K562 (cell line): ENCODE data around the gene UBE2L5. TPM values are rescaled to one million over a fixed set of nuclear protein-coding genes. Genes with fewer than 3 reads are reported as not detected.

Experiments used
- BRD9 ChIP-seq: fragments of 450-650 bp; IDR thresholded peaks from 2 replicates; pipeline ENCODE4 v1.6.1; 2018; ENCODE audit warnings: low read depth; ENCODE audit not compliant: partially characterized antibody
- CCAR2 ChIP-seq: fragments of 200-400 bp; formaldehyde crosslinking; IDR thresholded peaks from 2 replicates; pipeline ENCODE4 v1.6.1; 2017; ENCODE audit warnings: mild to moderate bottlenecking, low read depth, low read length
- GATAD2B ChIP-seq: fragments of 450-650 bp; IDR thresholded peaks from 2 replicates; pipeline ENCODE4 v1.6.1; 2017; ENCODE audit warnings: mild to moderate bottlenecking, borderline replicate concordance
- GTF2F1 ChIP-seq: IDR thresholded peaks from 2 replicates; pipeline ENCODE4 v1.6.1; 2011; ENCODE audit warnings: low read depth, low read length, improper control_type of control experiment
- KLF13 ChIP-seq: fragments of 450-650 bp; IDR thresholded peaks from 2 replicates; pipeline ENCODE4 v1.6.1; 2016; ENCODE audit warnings: missing genetic modification characterization, low read depth, mild to moderate bottlenecking, missing compliant biosample characterization, moderate library complexity, borderline replicate concordance
- MEF2D ChIP-seq: conservative IDR thresholded peaks from 2 replicates; pipeline ENCODE4 v1.6.1; 2016; ENCODE audit warnings: low read depth, missing genetic modification characterization, missing compliant biosample characterization
- SMAD4 ChIP-seq: fragments of 250-450 bp; sonication (Bioruptor Pico); conservative IDR thresholded peaks from 2 replicates; pipeline ENCODE4 v1.8.0; 2021; ENCODE audit warnings: inconsistent platforms, mild to moderate bottlenecking, moderate library complexity
- TAF9B ChIP-seq: fragments of 450-650 bp; IDR thresholded peaks from 2 replicates; pipeline ENCODE4 v1.6.1; 2018; ENCODE audit warnings: mild to moderate bottlenecking; ENCODE audit not compliant: partially characterized antibody
- YY1 ChIP-seq, 3 experiments: IDR thresholded peaks; 2 replicates each; pipeline ENCODE4 v1.6.1; 2011; ENCODE audit warnings: low read length in 2 of 3, mild to moderate bottlenecking in 2 of 3, moderate library complexity in 2 of 3, borderline replicate concordance in 1 of 3, control low read depth in 1 of 3, low read depth in 1 of 3; ENCODE audit not compliant: insufficient read depth in 3 of 3, insufficient replicate concordance in 2 of 3, control insufficient read depth in 1 of 3, insufficient read length in 1 of 3; ENCODE audit errors: extremely low read depth in 1 of 3
- polyA plus RNA-seq, 8 experiments: library from polyadenylated mRNA; depleted of rRNA in 4 of 8; stranded (reverse) in 5 of 8; unstranded in 3 of 8; fragments of >200 nt; fragmentation: Nextera tagmentation in 2 of 8; fragmentation: Illumina TruSeq in 1 of 8; extraction: Ambion mirVana in 2 of 8; extraction: Trizol in 1 of 8; gene quantifications; 2 replicates each; pipeline versions ENCODE4 v1.2.1 to v1.2.3, GENCODE V29; 2011 to 2014; ENCODE audit warnings: inconsistent platforms in 1 of 8, missing spikeins in 1 of 8
- total RNA-seq, 7 experiments: library from RNA; depleted of rRNA in 6 of 7; stranded (reverse); fragments of >200 nt in 6 of 7; fragmentation: Illumina TruSeq in 2 of 7; extraction: Trizol in 2 of 7; gene quantifications; 2 replicates each; pipeline versions ENCODE4 v1.2.1 to v1.2.3, GENCODE V29; 2011 to 2021; ENCODE audit warnings: low replicate concordance in 1 of 7
- TF ChIP-seq, protein P1 (sequence below), 2 experiments: fragments of 450-650 bp in 1 of 2; sonication (generic) in 1 of 2; formaldehyde crosslinking in 1 of 2; IDR thresholded peaks in 1 of 2; conservative IDR thresholded peaks in 1 of 2; 2 replicates each; pipeline versions ENCODE4 v1.6.1 to v1.8.1; 2016 to 2023; ENCODE audit warnings: mild to moderate bottlenecking in 2 of 2, moderate library complexity in 2 of 2, inconsistent platforms in 1 of 2, missing genetic modification reagents in 1 of 2
- TF ChIP-seq, protein P2 (sequence below), 2 experiments: fragments of 450-650 bp; IDR thresholded peaks; 2 replicates each; pipeline ENCODE4 v1.6.1; 2016
- TF ChIP-seq, protein P3 (sequence below), 2 experiments: fragments of 450-650 bp; conservative IDR thresholded peaks; 2 replicates each; pipeline ENCODE4 v1.6.1; 2017; ENCODE audit warnings: mild to moderate bottlenecking in 2 of 2, moderate library complexity in 2 of 2
- TF ChIP-seq, protein P4 (sequence below): sonication (generic); formaldehyde crosslinking; IDR thresholded peaks from 2 replicates; pipeline ENCODE4 v1.8.1; 2022; ENCODE audit warnings: missing genetic modification reagents
- TF ChIP-seq, protein P5 (sequence below): fragments of 450-650 bp; formaldehyde crosslinking; IDR thresholded peaks from 2 replicates; pipeline ENCODE4 v1.4.0; 2020; ENCODE audit warnings: mild to moderate bottlenecking, moderate library complexity
- TF ChIP-seq, protein P6 (sequence below): fragments of 450-650 bp; IDR thresholded peaks from 2 replicates; pipeline ENCODE4 v1.6.1; 2016; ENCODE audit warnings: borderline replicate concordance

The UBE2L5 gene
- total and polyA plus RNA-seq, 9 of the 15 experiments (the other 6 are each of a cell fraction or from before 2014, with no cell fraction given): 0.22 to 1.5 (median 0.86) TPM; not detected in 6

DNA sequence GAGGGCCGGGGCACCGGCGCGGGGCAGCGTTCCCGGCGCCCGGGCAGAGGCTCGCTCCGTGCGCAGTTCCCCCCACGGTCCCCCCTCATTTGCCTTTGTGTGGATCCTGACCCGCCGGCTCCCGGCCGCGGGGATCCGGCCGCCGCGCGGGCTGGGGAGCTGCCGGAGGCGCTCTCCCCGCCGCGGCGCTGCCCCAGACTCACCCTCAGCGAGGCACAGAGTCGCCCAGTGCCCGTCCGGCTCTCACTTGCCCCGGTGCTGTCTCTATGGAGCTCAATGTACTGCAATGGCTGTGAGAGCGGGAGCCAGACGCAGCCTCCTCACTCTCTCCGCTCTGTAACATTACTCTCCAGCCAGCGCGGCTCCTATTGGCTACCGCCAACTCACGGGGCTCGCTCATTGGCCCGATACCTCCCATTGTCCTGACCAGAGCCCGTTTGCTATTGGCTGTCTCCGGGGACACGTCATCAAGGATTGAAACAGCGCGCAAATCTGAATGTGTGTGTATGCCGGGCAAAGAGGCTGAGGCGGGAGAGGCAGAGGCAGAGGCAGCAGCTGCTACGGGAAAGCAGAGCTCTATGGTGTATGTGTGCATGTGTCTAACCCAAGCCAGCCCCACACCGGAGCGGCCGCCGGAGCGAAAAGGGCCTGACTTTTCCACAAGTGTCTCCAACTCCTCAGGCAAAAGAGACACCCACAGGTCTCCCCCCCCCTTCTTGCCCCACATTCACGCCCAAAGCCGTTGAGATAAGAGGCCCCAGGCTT lies 43.5 kb downstream of the UBE2L5 start, which contains the start of gene HMGB1 (continued):
- no peak for TF ChIP-seq MEF2D (tag)
- peak; percentile 71 for TF ChIP-seq TAF9B
- 0 out of 2 replicates have a peak, but pooled peaks have one; percentile 54 for TF ChIP-seq GTF2F1
- TF ChIP-seq, protein P1, sequence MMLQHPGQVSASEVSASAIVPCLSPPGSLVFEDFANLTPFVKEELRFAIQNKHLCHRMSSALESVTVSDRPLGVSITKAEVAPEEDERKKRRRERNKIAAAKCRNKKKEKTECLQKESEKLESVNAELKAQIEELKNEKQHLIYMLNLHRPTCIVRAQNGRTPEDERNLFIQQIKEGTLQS (IDR thresholded peaks at IDR 0.05): peak; percentile 61
- TF ChIP-seq, protein P1 (CRISPR knock-in tag; conservative IDR thresholded peaks at IDR 0.05): no peak
- TF ChIP-seq YY1 (IDR thresholded peaks at IDR 0.05; ENCODE audit: borderline replicate concordance in 1 of 3, control insufficient read depth in 1 of 3, extremely low read depth in 1 of 3, insufficient read depth in 3 of 3, insufficient read length in 1 of 3, insufficient replicate concordance in 2 of 3, low read depth in 1 of 3, low read length in 2 of 3): peak in 2 of 3 experiments; percentile 12 to 60
- TF ChIP-seq, protein P2, sequence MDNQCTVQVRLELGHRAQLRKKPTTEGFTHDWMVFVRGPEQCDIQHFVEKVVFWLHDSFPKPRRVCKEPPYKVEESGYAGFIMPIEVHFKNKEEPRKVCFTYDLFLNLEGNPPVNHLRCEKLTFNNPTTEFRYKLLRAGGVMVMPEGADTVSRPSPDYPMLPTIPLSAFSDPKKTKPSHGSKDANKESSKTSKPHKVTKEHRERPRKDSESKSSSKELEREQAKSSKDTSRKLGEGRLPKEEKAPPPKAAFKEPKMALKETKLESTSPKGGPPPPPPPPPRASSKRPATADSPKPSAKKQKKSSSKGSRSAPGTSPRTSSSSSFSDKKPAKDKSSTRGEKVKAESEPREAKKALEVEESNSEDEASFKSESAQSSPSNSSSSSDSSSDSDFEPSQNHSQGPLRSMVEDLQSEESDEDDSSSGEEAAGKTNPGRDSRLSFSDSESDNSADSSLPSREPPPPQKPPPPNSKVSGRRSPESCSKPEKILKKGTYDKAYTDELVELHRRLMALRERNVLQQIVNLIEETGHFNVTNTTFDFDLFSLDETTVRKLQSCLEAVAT (IDR thresholded peaks at IDR 0.05): peak in 1 of 2 experiments; percentile 63; a peak in 1 of 4 replicates
- TF ChIP-seq, protein P3, sequence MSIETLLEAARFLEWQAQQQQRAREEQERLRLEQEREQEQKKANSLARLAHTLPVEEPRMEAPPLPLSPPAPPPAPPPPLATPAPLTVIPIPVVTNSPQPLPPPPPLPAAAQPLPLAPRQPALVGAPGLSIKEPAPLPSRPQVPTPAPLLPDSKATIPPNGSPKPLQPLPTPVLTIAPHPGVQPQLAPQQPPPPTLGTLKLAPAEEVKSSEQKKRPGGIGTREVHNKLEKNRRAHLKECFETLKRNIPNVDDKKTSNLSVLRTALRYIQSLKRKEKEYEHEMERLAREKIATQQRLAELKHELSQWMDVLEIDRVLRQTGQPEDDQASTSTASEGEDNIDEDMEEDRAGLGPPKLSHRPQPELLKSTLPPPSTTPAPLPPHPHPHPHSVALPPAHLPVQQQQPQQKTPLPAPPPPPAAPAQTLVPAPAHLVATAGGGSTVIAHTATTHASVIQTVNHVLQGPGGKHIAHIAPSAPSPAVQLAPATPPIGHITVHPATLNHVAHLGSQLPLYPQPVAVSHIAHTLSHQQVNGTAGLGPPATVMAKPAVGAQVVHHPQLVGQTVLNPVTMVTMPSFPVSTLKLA (conservative IDR thresholded peaks at IDR 0.05): peak; percentile 46 to 82
- TF ChIP-seq KLF13 (tag): no peak
- TF ChIP-seq, protein P4, sequence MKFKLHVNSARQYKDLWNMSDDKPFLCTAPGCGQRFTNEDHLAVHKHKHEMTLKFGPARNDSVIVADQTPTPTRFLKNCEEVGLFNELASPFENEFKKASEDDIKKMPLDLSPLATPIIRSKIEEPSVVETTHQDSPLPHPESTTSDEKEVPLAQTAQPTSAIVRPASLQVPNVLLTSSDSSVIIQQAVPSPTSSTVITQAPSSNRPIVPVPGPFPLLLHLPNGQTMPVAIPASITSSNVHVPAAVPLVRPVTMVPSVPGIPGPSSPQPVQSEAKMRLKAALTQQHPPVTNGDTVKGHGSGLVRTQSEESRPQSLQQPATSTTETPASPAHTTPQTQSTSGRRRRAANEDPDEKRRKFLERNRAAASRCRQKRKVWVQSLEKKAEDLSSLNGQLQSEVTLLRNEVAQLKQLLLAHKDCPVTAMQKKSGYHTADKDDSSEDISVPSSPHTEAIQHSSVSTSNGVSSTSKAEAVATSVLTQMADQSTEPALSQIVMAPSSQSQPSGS (CRISPR knock-in tag): no peak
- TF ChIP-seq GATAD2B: no peak
- no peak for TF ChIP-seq CCAR2
- TF ChIP-seq, protein P5, sequence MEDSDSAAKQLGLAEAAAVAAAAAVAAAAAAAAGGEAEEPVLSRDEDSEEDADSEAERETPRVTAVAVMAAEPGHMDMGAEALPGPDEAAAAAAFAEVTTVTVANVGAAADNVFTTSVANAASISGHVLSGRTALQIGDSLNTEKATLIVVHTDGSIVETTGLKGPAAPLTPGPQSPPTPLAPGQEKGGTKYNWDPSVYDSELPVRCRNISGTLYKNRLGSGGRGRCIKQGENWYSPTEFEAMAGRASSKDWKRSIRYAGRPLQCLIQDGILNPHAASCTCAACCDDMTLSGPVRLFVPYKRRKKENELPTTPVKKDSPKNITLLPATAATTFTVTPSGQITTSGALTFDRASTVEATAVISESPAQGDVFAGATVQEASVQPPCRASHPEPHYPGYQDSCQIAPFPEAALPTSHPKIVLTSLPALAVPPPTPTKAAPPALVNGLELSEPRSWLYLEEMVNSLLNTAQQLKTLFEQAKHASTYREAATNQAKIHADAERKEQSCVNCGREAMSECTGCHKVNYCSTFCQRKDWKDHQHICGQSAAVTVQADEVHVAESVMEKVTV: no peak
- no peak; the same call in 1 of the 2 replicates for TF ChIP-seq SMAD4
- TF ChIP-seq, protein P6, sequence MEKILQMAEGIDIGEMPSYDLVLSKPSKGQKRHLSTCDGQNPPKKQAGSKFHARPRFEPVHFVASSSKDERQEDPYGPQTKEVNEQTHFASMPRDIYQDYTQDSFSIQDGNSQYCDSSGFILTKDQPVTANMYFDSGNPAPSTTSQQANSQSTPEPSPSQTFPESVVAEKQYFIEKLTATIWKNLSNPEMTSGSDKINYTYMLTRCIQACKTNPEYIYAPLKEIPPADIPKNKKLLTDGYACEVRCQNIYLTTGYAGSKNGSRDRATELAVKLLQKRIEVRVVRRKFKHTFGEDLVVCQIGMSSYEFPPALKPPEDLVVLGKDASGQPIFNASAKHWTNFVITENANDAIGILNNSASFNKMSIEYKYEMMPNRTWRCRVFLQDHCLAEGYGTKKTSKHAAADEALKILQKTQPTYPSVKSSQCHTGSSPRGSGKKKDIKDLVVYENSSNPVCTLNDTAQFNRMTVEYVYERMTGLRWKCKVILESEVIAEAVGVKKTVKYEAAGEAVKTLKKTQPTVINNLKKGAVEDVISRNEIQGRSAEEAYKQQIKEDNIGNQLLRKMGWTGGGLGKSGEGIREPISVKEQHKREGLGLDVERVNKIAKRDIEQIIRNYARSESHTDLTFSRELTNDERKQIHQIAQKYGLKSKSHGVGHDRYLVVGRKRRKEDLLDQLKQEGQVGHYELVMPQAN: peak; percentile 87
- peak; percentile 64 for TF ChIP-seq BRD9
